Muscle of arm (tissue), 12 donors: ENCODE measurements around the gene ROMO1. TPM values are rescaled to one million over a fixed set of nuclear protein-coding genes. Genes with fewer than 3 reads are reported as not detected.
"Not testable (repeated sequence)": the region's sequence is repeated elsewhere in the genome, so short reads cannot be mapped to it uniquely, and the experiment has no call there.

Source experiments
- DNase-seq: peaks from one replicate; pipeline ENCODE4 v3.0.0-alpha.2; 2013
- polyA plus RNA-seq, 12 donors: library from polyadenylated mRNA; unstranded; fragments of 120-200 nt; gene quantifications; one replicate each; pipeline ENCODE4 v1.2.1, GENCODE V29; 2013; ENCODE audit not compliant: insufficient read length in 12 of 12

Gene ROMO1
- polyA plus RNA-seq, 12 donors, result 47.7 to 76.2 (median 59.9) TPM; not detected in 1

- DNase-seq, result no peak
These were observed 33.3 kb upstream of the ROMO1 start for GRCh38 chr20:35665949-35666288.

DNA sequence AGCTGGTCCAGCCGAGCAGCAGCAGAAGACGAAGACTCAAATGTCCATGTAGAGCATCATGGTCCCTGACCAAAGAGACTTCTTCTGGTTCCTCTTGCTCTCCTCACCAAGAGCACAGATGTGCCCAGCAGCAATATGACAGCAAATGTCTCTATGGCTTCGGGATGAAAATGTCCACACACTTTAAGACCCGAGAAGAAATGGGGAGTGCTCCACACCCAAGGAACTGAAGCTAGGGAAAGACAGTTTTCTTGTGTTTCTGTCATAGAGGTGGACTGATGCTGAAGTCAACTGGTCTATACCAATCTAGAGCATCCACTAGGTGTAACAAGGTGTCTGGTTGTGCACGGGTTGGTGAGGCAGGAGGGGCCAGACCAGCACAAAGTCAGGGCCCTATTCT lies 30.0 kb upstream of the ROMO1 start:
- DNase-seq, result no peak

GRCh38 chr20:35669681-35670080 lies 29.5 kb upstream of the ROMO1 start:
- no peak for DNase-seq

GRCh38 chr20:35673884-35674283 lies 25.3 kb upstream of the ROMO1 start:
- no peak for DNase-seq

DNA sequence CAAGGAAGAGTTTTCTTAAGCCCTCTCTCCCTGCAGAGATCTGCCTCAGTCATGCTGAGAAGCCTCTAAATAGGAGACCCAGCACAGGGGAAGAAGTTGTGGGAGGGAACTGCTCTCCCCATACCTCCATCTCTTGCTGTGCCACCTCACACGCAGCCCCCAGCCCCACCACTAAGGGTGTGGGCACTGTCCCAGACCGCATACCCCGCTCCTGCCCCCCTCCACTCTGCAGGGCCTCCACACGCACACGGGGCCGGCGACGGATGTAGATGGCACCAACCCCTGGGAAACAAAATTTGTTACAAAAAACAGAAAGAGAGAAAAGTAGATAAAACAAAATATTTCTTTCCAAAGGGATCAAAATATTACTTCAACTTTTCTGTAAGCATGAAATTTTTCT lies 24.3 kb upstream of the ROMO1 start:
- no peak for DNase-seq

- DNase-seq, result no peak
These were observed 18.6 kb upstream of the ROMO1 start for GRCh38 chr20:35680452-35681183.

DNA sequence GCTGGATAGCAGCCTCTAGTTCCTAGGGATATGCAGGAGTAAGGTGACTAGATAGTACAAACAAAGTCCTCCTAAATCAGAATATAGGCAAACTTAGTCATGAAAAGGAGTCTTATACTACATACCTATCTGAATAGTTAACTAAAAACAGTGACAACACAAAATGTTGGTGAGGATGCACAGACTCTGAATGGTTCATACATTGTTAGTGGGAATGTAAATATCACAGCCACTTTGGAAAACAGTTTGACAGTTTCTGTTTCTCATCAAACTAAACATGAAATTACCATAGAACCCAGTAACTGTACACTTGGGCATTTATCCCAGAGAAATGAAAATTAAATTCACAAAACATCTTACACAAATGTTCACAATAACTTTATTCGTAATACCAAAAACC lies 17.2 kb upstream of the ROMO1 start:
- DNase-seq, result no peak

- not testable (repeated sequence) for DNase-seq
These were observed 13.8 kb upstream of the ROMO1 start for GRCh38 chr20:35685368-35685767.

DNA sequence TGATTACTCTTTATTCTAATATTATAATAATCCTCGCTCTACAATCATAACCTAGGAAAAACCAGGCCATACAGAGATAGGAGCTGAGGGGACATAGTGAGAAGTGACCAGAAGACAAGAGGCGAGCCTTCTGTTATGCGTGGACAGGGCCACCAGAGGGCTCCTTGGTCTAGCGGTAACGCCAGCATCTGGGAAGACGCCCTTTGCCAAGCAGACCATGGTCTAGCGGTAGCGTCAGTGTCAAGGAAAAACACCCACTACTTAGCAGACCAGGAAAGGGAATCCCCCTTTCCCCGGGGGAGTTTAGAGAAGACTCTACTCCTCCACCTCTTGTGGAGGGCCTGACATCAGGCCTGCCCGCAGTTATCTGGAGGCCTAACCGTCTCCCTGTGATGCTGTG lies 12.3 kb upstream of the ROMO1 start:
- DNase-seq, result not testable (repeated sequence)

DNA sequence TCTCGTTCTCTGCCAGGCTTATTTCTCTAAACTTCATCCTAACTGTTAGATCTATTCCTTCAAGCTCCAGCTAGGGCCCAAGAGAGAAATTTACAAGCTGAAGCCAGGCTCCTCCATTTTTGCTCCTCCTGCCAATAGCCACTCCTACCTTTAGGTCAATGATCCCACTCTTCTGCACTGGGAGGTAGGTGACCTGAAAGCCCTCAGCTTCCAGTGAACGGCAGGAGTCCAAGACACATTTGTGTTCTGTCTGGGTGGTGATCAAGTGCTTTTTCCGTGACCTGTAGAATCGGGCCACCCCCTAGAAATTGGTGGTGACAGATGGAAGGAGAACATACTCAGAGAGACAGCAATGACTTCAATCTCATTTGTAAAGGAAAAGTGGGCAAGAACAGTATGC lies 8.9 kb upstream of the ROMO1 start:
- no peak for DNase-seq

GRCh38 chr20:35695245-35695749 lies 3.9 kb upstream of the ROMO1 start:
- DNase-seq, result no peak

GRCh38 chr20:35695978-35696377 lies 3.2 kb upstream of the ROMO1 start:
- DNase-seq, result no peak

GRCh38 chr20:35697696-35698297 lies 1.4 kb upstream of the ROMO1 start:
- no peak for DNase-seq

- DNase-seq, result no peak
These were observed 693 bp upstream of the ROMO1 start for GRCh38 chr20:35698298-35699126.

DNA sequence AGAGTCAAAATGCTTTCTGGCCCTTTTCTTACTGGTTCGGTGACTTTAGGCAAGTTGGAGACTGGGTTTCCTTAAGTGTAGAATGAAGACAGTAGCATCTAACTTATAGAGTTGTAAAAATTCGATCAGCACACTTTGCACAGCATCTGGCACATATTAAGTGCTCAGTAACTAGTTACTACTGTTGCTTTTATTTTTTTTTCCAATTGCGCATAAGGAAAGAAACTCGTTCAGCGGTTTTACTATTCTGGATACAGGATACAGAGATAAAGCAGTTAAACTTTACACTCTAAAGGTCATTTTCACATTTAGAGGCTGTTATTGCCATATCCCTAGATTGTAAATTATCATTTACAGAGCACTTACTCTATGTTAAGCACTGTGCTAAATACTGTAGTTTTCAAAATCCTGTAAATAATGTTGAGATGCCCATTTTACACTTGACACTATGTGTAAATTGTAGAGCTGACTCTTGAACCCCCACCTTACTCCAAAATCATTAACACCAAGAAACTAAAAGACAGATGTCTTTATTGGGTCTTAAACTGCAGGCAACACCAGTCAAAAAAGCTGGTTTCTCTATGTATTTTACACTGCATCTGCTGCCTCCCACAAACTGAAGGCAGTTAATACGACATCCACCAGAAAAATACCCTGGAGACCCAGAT lies 886 bp downstream of the ROMO1 start:
- no peak for DNase-seq

- DNase-seq, result no peak
These were observed 1.5 kb downstream of the ROMO1 start for GRCh38 chr20:35700625-35701148.

DNA sequence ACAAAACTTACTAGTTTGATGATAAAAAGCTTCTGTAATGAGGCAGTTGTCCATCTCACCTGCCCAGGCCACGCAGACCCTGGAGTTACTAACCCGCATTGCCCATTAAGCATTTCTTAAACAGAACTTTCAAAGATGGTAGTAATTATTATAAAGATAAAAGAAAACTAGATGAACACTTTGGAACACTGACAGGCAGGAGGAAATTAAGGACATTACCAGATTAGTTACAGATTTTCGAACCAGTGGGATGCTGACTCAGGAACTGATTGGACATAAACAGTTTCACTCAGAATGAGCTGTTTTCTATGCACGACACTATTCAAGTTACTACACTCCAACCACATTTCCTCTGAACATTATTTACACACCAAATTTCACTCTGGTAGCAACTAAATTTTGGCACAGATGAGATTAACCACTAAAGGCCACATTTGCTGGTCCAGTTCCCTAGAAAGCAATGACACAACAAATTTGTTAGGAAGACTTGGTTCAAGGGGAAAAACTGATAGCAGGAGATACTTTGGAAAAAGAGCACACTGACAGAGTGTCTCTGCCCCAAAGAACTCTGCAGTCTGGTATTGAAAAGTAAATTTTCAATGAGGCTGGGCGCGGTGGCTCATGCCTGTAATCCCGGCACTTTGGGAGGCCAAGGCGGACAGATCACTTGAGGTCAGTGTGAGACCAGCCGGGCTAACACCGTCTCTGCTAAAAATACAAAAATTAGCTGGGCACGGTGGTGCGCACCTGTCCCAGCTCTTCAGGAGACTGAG lies 3.0 kb downstream of the ROMO1 start:
- DNase-seq, result no peak

DNA sequence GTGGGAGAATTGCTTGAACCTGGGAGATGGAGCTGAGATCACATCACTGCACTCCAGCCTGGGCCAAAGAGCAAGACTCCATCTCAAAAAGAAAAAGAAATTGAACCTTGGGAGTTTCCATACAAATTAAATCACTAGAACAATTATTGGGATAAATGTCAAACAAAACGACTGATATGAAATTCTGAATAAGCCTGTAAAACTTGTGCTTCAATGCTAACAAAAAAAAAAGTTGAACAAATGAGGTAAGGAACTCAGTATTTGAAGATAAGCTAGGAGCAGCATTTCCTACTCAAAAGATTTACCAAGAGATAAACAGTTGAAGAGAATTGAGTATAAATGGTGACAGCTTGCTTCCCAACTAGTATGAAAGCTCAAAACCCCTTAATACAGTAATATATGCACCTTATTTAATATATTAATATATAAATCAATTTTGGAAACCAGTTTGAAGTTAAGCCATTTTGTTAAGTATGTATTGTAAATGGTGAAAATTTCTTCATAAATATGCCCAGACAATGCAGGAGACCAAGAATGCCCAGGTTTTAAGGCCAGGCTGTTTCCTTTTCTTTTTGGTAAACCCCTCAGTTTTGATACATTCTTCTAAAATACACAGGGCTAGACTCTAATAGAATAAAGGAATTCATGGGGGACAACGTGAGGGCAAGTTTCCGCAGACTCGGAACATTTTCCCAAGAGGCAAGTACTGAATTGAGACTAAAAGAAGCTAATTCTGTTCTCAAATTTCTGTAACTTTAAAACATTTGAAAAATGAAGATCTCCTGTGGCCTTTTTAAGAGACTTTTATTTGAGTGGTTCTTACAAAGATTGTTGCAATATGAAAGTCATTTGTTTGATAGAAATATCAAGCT lies 3.9 kb downstream of the ROMO1 start:
- no peak for DNase-seq

DNA sequence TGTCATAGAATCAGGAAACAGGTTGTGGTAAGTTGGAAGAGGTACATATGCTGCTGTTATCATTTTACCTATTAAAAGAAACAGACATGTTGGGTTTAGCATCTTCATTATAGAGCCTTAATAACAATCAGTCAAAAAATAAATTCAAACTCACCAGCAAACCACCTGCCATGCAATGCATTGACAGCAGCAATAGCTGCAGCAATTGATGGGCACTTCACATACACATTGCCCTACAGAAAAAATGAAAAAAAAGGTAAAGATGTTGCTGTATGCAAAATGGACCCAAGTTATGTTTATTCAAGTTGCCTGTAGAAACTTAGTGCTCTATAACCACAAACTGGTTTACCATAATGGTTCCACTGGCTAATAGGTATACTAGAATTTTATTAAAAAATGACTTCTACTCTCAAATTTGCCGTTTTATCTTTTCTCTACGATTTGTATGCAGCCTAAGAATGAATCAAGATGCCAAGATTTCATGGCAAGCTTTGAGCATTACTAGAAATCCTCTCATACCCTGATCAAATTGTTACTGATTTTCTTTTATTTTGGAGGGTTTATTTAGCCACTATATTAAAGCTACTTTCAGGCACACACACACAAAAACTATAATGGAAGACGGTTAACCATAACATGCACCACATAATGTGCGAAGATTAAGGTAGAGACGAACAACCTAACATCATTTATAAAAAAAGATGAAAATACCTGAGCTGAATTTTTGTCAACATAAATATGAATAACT lies 5.5 kb downstream of the ROMO1 start:
- DNase-seq, result no peak
